Motor neuron (in vitro differentiated cells): ENCODE results near the gene AUTS2. TPM values are rescaled to one million over a fixed set of nuclear protein-coding genes. Genes with fewer than 3 reads are reported as not detected.
A peak's percentile ranks its signal among the peaks of the same experiment; 100 is the strongest.

Experiments used
- ATAC-seq, 8 experiments: fragments of 200-7000 bp; cut with Tn5 transposase; replicated peaks in 6 of 8; 2 replicates each; pipeline ENCODE4 v1.8.0; 2021; ENCODE audit warnings: mild to moderate bottlenecking in 8 of 8, moderate library complexity in 8 of 8
- H3K27ac ChIP-seq, 2 donors: fragments of 250-450 bp; sonication (Bioruptor Pico); 2 replicates each; pipeline ENCODE4 v1.9.0; 2021; ENCODE audit warnings: antibody characterized with exemption in 2 of 2, mild to moderate bottlenecking in 2 of 2, moderate library complexity in 1 of 2
- H3K4me1 ChIP-seq, 2 donors: fragments of 250-450 bp; sonication (Bioruptor Pico); replicated peaks in 1 of 2; 2 replicates each; pipeline ENCODE4 v1.6.1; 2021; ENCODE audit warnings: antibody characterized with exemption in 2 of 2, mild to moderate bottlenecking in 2 of 2, moderate library complexity in 1 of 2
- H3K4me3 ChIP-seq, 5 donors: fragments of 250-450 bp; sonication (Bioruptor Pico); 2 replicates each; pipeline ENCODE4 v1.9.0; 2021; ENCODE audit warnings: antibody characterized with exemption in 5 of 5, mild to moderate bottlenecking in 5 of 5, moderate library complexity in 4 of 5
- WGBS, 10 experiments: fragments of 450-650 bp; shearing (Covaris generic); methylation state at CpG; one replicate each; pipeline ENCODE4 v1.0.0; 2022; 5-methylcytosine and 5-hydroxymethylcytosine counted together
- in situ Hi-C, 9 experiments: fragments of 400-800 bp; cut with MboI; loops; one replicate each; pipeline ENCODE4 v1.15.0; 2021; ENCODE audit warnings: low sequenced_read_pairs in 9 of 9, low pct_unique_long_range_greater_than_20kb in 2 of 9; ENCODE audit not compliant: unreplicated experiment in 9 of 9
- total RNA-seq, 8 experiments: library from RNA; unstranded; fragments of 300-600 nt; gene quantifications; 2 replicates each; pipeline versions ENCODE4 v1.2.3 to v1.2.4, GENCODE V29; 2022

Gene AUTS2
- total RNA-seq, 8 experiments from 2014 or later, result 0.49 to 68.6 (median 32.2) TPM

DNA sequence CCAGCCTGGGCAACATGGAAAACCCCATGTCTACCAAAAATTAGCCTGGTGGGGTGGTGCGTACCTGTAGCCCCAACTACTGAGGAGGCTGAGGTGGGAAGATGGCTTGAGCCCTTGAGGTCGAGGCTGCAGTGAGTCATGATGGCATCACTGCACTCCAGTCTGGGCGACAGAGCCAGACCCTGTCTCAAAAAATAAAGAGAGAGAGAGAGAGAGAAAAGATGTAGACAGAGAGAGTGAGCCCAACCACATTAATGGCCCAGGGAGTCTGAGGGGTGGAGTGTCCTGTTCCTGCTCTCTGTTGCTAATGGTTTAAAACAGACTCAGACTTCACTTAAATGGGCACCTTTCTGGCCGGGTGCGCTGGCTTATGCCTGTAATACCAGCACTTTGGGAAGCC is 1078.0 kb downstream of the AUTS2 start:
- in situ Hi-C loops, result no loop called here
- H3K4me1 ChIP-seq, result peaks cover 22 to 31% of the 10 kb centered on the region in 2 donors
- WGBS, 10 experiments, result 0 to 100% (median 86%) methylated on average over 1 to 3 of the region's 5 CpGs; no CpG with 5 or more reads in 5 of the 10 experiments
- no peak overlapping the region for H3K4me3 ChIP-seq
- no peak for ATAC-seq
- H3K27ac ChIP-seq, result no peak overlapping the region

GRCh38 chr7:70678621-70679251 is 1080.5 kb downstream of the AUTS2 start:
- in situ Hi-C loops, result no loop called here
- WGBS, 10 experiments, result 0 to 85% (median 59%) methylated on average over 1 to 4 of the region's 4 CpGs

DNA sequence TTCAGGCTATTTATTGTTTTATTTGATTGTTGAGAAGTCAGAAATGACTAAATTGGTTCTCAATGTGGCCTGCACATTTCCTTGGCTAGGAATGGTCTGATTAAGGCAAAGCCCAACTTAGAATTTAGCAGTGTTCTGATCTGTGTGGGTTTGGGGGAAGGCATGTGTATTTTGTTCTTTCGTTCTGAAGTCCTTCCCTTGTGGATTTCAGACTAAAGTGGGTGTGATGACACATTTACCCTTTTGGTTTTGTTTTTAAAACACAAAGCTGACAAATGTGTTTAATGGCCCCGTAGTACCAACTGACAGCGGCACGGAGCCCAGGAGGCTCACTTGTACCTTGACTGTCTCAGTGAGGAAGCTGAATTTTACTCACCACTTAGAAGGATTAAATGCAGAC is 1081.4 kb downstream of the AUTS2 start:
- WGBS, 10 experiments, result 5 to 89% (median 59%) methylated on average over 2 to 4 of the region's 4 CpGs; no CpG with 5 or more reads in 1 of the 10 experiments
- Histone ChIP-seq H3K4me3 (no peak overlapping the region), H3K4me1 (peaks cover 24 to 38% of the 10 kb centered on the region in 2 donors), H3K27ac (no peak overlapping the region)
- in situ Hi-C loops, result no loop called here
- no peak for ATAC-seq

More at GRCh38 chr7:70678621-70679251, 1080.5 kb downstream of the AUTS2 start:
- Histone ChIP-seq H3K4me3 (no peak overlapping the region), H3K27ac (no peak overlapping the region), H3K4me1 (peaks cover 34 to 44% of the 10 kb centered on the region in 2 donors)
- no peak for ATAC-seq

DNA sequence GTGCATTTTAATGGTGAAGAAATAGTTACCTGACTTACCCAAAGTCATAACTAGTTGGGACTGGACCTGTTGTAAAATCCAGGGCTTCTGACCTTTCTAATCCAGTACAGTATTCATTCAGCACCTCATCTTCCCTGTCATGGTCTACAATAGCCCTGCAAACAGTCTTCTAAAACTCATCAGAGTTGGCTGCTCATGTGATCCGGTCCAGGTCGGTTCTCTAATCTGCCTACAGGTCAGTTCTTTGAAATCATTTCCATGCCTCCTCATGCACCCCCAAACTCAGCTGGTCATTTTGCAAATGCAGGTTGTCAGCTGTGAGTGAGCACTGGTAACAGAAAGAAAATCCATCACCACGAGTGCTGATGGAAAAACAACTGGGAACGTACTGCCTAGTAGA is 1082.0 kb downstream of the AUTS2 start:
- in situ Hi-C loops, result no loop called here
- Histone ChIP-seq H3K4me3 (no peak overlapping the region), H3K4me1 (peaks cover 23 to 36% of the 10 kb centered on the region in 2 donors), H3K27ac (no peak overlapping the region)
- ATAC-seq, result peak in 4 of 8 experiments; percentile 22 to 85 (median 65)
- 23 to 80% (median 48%) methylated on average over 2 to 4 of the region's 4 CpGs; no CpG with 5 or more reads in 1 of the 10 experiments for WGBS, 10 experiments

DNA sequence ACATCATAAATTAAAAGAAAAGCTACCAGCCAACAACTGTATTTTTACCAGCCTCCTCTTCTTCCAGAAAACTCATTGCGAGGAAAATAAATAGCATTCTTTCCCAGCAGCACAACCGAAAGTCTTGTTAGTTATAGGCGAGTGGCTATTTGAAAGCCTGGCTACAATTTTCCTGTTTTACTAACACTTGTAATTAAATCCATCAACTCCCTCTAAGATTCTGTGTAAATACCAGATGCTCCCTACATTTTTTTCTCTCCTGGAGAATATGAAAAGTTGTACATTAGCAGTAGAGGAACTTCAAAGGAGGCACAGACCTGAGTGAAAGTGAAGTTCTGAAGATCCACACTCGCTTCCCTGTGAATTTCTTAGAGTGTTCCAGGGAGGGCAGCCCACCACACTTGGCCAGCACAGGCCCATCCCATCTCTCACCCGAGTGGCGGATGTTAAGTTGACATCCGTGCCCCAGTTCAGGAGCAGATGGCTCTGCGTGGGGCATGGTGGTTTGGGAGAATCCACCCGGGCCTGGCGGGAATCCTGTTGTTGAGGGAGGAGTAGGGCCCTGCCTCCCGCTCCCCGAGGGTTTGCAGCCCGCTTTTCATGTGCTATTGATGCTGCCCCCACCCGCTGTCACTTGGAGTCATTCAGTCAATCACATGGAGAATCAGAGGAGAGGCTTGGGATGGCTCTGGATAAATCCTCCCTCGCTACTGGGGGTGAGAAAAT is 1082.6 kb downstream of the AUTS2 start:
- Histone ChIP-seq H3K27ac (no peak overlapping the region), H3K4me1 (peaks cover 23 to 36% of the 10 kb centered on the region in 2 donors), H3K4me3 (no peak overlapping the region)
- 39 to 82% (median 63%) methylated on average over 1 to 10 of the region's 15 CpGs for WGBS, 10 experiments
- peak in 3 of 8 experiments; percentile 22 to 49 (median 45) for ATAC-seq
- in situ Hi-C loops, result no loop called here

DNA sequence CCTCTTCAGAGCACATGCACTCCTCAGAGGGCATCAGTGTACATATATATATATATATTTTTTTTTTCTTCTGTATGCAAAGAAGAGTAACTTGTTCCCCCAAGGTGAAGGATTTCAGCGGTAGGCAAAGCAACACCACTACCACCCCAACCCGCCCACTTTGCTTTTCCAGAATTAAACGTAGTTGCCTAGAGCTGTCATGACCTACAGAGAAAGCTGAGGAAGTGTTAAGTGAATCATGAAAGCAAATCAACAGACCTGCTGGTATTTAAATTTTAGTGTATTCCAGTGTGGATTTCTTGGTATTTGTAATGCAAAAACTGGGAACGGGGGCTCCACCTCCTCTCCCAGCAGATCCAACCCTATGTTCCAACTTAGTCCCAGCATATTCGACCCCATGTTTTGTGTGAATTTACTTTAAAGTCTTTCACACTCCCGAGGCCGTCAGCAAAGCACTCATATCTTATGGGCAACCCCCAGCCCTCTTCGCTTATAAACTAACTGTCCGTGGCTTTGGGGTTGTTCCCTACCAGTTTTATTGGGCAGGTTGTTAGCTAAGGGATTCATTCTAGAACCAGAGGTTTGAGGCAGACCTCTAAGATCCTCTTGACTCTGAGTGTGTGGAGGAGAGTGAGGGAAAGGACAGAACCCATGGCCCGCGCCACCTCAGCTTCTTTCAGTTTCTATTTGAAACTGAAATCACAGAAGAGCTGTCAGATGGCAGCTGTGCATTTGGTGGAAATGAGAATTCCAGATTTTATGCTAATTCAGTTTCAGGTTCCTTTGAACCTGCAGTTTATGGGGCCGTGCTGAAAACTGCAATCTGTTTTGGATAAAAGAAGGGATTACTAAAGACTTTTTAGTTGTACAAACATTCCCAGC is 1083.4 kb downstream of the AUTS2 start:
- H3K4me1 ChIP-seq, result peaks cover 23 to 36% of the 10 kb centered on the region in 2 donors
- WGBS, 10 experiments, result 0 to 71% (median 47%) methylated on average over 1 to 12 of the region's 12 CpGs
- no peak overlapping the region for H3K27ac ChIP-seq
- H3K4me3 ChIP-seq, result no peak overlapping the region
- in situ Hi-C loops, result no loop called here
- peak in 1 of 8 experiments; percentile 78 for ATAC-seq

DNA sequence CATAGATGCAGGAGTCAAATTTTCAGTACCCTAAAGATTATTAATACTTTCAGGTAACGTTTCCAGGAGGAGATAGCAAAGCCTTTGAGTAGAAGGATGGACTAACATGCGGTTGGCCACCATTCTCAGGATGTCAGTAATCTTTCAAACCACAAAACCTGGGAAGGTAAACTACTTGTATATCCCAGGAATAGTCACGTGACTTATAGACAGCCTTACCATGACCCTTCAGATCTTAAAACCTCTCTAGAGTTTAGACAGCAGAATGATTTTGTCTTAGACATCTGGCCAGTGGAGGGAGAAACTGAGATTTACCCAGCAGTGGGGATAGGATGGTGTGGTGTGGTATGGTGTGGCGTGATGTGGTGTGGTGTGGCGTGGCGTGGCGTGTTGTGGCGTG is 1085.9 kb downstream of the AUTS2 start:
- no peak overlapping the region for H3K4me3 ChIP-seq
- ATAC-seq, result no peak
- no peak overlapping the region for H3K27ac ChIP-seq
- WGBS, 10 experiments, result 40 to 100% (median 98%) methylated on average over 1 to 8 of the region's 8 CpGs; no CpG with 5 or more reads in 1 of the 10 experiments
- peaks cover 23 to 32% of the 10 kb centered on the region in 2 donors for H3K4me1 ChIP-seq
- in situ Hi-C loops, result no loop called here

GRCh38 chr7:70693321-70693685 is 1095.0 kb downstream of the AUTS2 start:
- peak overlapping the region in 1 of 2 donors; percentile 93 for H3K27ac ChIP-seq
- peaks cover 11 to 13% of the 10 kb centered on the region in 2 donors for H3K4me1 ChIP-seq
- in situ Hi-C loops, result no loop called here
- ATAC-seq, result peak in 7 of 8 experiments; percentile 6 to 50 (median 35)
- peak overlapping the region; percentile 54 to 94 (median 82) for H3K4me3 ChIP-seq
- 0 to 67% (median 3%) methylated on average over 1 to 5 of the region's 9 CpGs; no CpG with 5 or more reads in 2 of the 10 experiments for WGBS, 10 experiments

GRCh38 chr7:70693686-70694433 is 1095.6 kb downstream of the AUTS2 start:
- WGBS, 10 experiments, result 0% methylated on average over 1 of the region's 101 CpGs; no CpG with 5 or more reads in 8 of the 10 experiments
- Histone ChIP-seq H3K4me3 (peak overlapping the region; percentile 54 to 94 (median 82)), H3K4me1 (peaks cover 13 to 17% of the 10 kb centered on the region in 2 donors), H3K27ac (peak overlapping the region; percentile 92 to 93)
- peak; percentile 50 to 87 (median 83) for ATAC-seq
- in situ Hi-C loops, result no loop called here

DNA sequence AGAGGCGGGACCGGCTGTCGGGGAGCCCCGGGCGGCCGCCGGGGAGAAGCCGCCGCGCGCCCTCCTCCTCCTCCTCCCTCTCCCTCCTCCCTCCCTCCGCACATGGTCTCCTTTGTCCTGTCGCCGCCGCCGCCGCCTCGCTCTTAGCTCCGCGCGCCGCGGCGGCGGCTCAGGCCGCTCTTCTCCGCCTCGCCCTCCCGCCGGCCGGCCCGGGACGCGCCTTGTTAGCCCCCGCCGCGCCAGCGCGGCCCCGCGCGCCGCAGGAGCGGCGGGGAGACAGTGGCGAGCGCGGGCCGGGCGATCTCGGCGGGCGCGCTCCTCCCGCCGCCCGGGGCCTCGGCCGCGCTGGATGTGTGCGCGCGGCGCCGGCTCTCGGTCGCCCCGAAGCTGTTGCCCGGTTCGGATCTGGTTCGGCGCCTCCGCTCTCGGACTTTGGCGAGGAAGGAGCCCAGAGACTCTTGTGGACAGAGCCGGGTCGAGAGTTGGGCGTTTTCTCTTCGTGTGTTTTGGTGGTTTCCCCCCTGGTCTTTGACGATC is 1096.2 kb downstream of the AUTS2 start:
- ATAC-seq, result peak; percentile 28 to 58 (median 40)
- WGBS, 10 experiments, result 0% methylated on average over 17 of the region's 80 CpGs; no CpG with 5 or more reads in 9 of the 10 experiments
- Histone ChIP-seq H3K4me3 (peak overlapping the region; percentile 54 to 94 (median 82)), H3K4me1 (peaks cover 18 to 23% of the 10 kb centered on the region in 2 donors), H3K27ac (peak overlapping the region; percentile 92 to 93)
- in situ Hi-C loops, result no loop called here

DNA sequence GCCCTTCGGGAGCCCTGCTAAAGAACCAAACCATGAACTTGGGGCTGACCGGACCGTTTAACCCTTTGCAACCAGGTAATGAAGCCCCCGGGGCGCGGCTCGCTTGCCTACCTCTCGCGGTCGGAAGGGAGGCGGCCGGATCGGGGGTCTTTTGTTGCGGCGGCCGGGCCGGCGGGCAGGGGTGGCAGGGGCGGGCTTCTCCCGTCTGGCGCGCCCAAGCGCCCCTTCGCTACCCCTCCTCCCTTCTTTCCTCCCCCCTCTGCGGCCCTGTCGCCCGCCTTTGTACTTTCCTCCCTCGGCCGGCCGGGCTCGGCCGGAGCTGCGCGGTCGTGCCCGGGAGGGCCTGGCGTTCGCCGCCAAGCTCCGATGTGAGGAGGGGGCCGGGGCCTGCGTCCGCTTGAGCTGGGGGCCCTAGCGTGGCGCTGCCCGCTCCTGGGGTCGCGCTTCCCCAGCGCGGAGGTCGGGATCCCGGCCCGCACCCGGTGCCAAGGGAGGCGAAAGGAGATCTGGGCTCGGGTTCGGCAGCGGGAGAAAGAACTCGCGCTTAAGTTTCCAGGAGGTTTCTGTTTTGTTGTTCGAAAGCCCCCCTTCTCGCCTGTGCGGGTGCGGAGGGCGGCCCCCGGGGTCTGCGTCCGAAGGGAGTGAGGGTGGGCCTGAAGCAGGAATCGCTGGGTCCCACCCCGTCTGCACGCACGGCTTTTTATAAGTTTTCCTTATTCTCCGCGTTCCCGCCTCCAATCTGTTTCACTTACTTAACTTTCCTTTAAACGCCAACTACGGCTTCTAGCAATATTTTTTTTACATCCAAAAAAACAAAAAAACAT is 1096.9 kb downstream of the AUTS2 start:
- ATAC-seq, result peak in 7 of 8 experiments; percentile 3 to 9 (median 6)
- Histone ChIP-seq H3K27ac (peak overlapping the region; percentile 92 to 93), H3K4me1 (peaks cover 23 to 30% of the 10 kb centered on the region in 2 donors), H3K4me3 (peak overlapping the region; percentile 54 to 94 (median 82))
- 0 to 7% (median 2%) methylated on average over 3 to 16 of the region's 77 CpGs; no CpG with 5 or more reads in 3 of the 10 experiments for WGBS, 10 experiments
- in situ Hi-C loops, result no loop called here
